ENCODE data around the gene C2CD5.

C2CD5 gene

DNA sequence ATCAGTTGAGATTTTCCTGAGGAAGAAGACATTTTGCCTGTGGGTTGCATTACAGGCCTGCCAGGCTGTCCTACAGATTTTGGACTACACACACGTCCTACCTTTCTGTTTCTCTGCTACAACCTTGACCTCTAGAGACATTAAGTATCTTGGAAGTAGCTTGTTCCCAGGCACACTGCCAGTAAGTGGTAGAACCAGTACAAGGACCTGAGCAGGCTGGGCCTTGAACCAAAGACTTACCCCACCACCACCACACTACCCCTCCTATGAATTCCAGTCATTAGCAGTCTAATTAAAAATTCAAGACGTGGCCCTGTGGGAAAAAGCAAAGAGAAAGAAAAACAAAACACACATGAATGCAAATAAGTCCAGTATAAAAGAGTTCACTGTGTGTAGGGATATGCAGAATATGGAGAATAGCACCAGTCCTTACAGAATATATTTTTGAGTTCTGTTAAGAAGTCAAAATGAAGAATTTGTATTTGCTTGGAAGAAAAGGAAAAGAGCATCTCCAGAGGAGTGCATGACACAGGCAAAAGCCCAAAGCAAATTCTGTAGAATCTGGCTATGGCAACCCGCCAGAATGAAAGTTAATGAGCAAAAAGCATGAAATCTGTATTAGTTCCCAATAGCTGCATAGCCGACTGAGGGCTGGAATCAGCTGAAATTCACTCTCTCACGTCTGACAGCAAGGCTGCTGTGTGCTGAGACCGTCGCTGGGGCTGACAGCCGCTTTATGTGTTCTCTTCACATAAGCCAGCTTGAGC is 135.5 kb downstream of the C2CD5 start:
- no peak overlapping the region for H3K4me3 ChIP-seq (ENCODE audit: low read depth in 1 of 2, low read length in 2 of 2)
- H3K9ac ChIP-seq (ENCODE audit: low read depth, low read length) = no peak overlapping the region
- no peak for DNase-seq
- no peaks in the 10 kb centered on the region for H3K36me3 ChIP-seq (ENCODE audit: insufficient read depth, low read length)
- no peak overlapping the region for H2AFZ ChIP-seq (ENCODE audit: low read depth, low read length)
- ATAC-seq (ENCODE audit: insufficient read depth, low read depth) = no peak
- no peaks in the 10 kb centered on the region for H3K27me3 ChIP-seq (ENCODE audit: insufficient read depth, low read length, poor library complexity)
- H4K20me1 ChIP-seq (ENCODE audit: insufficient read depth, low read length) = no peaks in the 10 kb centered on the region
- H3K4me1 ChIP-seq (ENCODE audit: insufficient read depth, low read length) = no peaks in the 10 kb centered on the region
- TF ChIP-seq EZH2 (IDR thresholded peaks at IDR 0.05; ENCODE audit: borderline replicate concordance, low read depth, low read length, severe bottlenecking) = no peak
- TF ChIP-seq, protein P1, sequence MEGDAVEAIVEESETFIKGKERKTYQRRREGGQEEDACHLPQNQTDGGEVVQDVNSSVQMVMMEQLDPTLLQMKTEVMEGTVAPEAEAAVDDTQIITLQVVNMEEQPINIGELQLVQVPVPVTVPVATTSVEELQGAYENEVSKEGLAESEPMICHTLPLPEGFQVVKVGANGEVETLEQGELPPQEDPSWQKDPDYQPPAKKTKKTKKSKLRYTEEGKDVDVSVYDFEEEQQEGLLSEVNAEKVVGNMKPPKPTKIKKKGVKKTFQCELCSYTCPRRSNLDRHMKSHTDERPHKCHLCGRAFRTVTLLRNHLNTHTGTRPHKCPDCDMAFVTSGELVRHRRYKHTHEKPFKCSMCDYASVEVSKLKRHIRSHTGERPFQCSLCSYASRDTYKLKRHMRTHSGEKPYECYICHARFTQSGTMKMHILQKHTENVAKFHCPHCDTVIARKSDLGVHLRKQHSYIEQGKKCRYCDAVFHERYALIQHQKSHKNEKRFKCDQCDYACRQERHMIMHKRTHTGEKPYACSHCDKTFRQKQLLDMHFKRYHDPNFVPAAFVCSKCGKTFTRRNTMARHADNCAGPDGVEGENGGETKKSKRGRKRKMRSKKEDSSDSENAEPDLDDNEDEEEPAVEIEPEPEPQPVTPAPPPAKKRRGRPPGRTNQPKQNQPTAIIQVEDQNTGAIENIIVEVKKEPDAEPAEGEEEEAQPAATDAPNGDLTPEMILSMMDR (IDR thresholded peaks at IDR 0.05; ENCODE audit: borderline replicate concordance, extremely low read depth, low read length, poor library complexity, severe bottlenecking) = no peak
- no peak overlapping the region for H3K27ac ChIP-seq (ENCODE audit: low read length)
- H3K4me2 ChIP-seq (ENCODE audit: insufficient read depth, low read length) = no peak overlapping the region
- no peaks in the 10 kb centered on the region for H3K79me2 ChIP-seq (ENCODE audit: insufficient read depth, low read length)
- no peaks in the 10 kb centered on the region for H3K9me3 ChIP-seq (ENCODE audit: insufficient read depth, low read length, severe bottlenecking)

DNA sequence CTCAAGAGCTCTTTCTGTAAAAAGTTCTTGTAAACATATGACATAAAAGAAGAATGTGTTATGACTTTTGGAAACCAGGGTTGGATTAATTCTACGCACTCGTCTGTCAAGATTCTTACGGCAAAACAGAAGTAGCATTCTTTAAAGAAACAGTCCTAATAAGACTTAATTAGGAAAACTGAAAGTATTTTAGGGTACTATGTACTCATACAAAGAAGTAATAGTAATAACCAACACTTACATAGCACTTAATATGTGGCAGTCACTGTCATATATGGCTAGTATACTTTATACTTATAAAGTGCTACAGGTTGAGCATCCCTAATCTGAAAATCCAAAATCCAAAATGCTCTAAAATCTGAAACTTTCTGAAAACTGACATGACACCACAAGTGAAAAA is 136.9 kb downstream of the C2CD5 start:
- no peak overlapping the region for H3K27ac ChIP-seq (ENCODE audit: low read length)
- TF ChIP-seq EZH2 (IDR thresholded peaks at IDR 0.05; ENCODE audit: borderline replicate concordance, low read depth, low read length, severe bottlenecking) = no peak
- TF ChIP-seq, protein P1 (IDR thresholded peaks at IDR 0.05; ENCODE audit: borderline replicate concordance, extremely low read depth, low read length, poor library complexity, severe bottlenecking) = no peak
- no peak overlapping the region for H3K9ac ChIP-seq (ENCODE audit: low read depth, low read length)
- no peaks in the 10 kb centered on the region for H3K27me3 ChIP-seq (ENCODE audit: insufficient read depth, low read length, poor library complexity)
- H3K4me2 ChIP-seq (ENCODE audit: insufficient read depth, low read length) = no peak overlapping the region
- no peaks in the 10 kb centered on the region for H4K20me1 ChIP-seq (ENCODE audit: insufficient read depth, low read length)
- H3K9me3 ChIP-seq (ENCODE audit: insufficient read depth, low read length, severe bottlenecking) = no peaks in the 10 kb centered on the region
- ATAC-seq (ENCODE audit: insufficient read depth, low read depth) (no peak), DNase-seq (no peak)
- no peaks in the 10 kb centered on the region for H3K36me3 ChIP-seq (ENCODE audit: insufficient read depth, low read length)
- H3K79me2 ChIP-seq (ENCODE audit: insufficient read depth, low read length) = no peaks in the 10 kb centered on the region
- no peak overlapping the region for H2AFZ ChIP-seq (ENCODE audit: low read depth, low read length)
- no peak overlapping the region for H3K4me3 ChIP-seq (ENCODE audit: low read depth in 1 of 2, low read length in 2 of 2)
- no peaks in the 10 kb centered on the region for H3K4me1 ChIP-seq (ENCODE audit: insufficient read depth, low read length)

DNA sequence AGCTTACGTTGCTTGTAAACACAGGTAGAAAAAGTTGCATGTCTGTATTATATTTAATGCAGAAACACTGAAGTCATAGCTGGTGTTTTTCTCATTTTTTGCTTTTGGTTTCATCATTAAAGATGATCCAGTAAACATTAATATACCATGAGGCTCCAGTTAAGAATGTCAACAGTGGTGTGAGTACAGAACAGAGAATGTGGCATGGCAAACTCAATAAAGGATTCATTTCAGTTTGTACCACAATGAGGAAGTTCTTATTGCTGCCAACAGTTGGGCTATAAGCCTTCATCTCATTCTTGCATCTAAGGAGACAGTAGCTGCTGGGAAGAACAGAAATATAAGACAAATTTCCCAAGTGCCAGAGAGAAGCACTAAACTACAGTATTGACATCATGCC is 137.7 kb downstream of the C2CD5 start:
- no peak overlapping the region for H3K4me3 ChIP-seq (ENCODE audit: low read depth in 1 of 2, low read length in 2 of 2)
- ATAC-seq (ENCODE audit: insufficient read depth, low read depth) (no peak), DNase-seq (no peak)
- H3K4me1 ChIP-seq (ENCODE audit: insufficient read depth, low read length) = no peaks in the 10 kb centered on the region
- no peaks in the 10 kb centered on the region for H3K27me3 ChIP-seq (ENCODE audit: insufficient read depth, low read length, poor library complexity)
- no peak overlapping the region for H2AFZ ChIP-seq (ENCODE audit: low read depth, low read length)
- H3K79me2 ChIP-seq (ENCODE audit: insufficient read depth, low read length) = no peaks in the 10 kb centered on the region
- TF ChIP-seq, protein P1 (IDR thresholded peaks at IDR 0.05; ENCODE audit: borderline replicate concordance, extremely low read depth, low read length, poor library complexity, severe bottlenecking) = no peak
- TF ChIP-seq EZH2 (IDR thresholded peaks at IDR 0.05; ENCODE audit: borderline replicate concordance, low read depth, low read length, severe bottlenecking) = no peak
- no peak overlapping the region for H3K9ac ChIP-seq (ENCODE audit: low read depth, low read length)
- H4K20me1 ChIP-seq (ENCODE audit: insufficient read depth, low read length) = no peaks in the 10 kb centered on the region
- H3K4me2 ChIP-seq (ENCODE audit: insufficient read depth, low read length) = no peak overlapping the region
- no peak overlapping the region for H3K27ac ChIP-seq (ENCODE audit: low read length)
- no peaks in the 10 kb centered on the region for H3K36me3 ChIP-seq (ENCODE audit: insufficient read depth, low read length)
- H3K9me3 ChIP-seq (ENCODE audit: insufficient read depth, low read length, severe bottlenecking) = no peaks in the 10 kb centered on the region

Data from DND-41 (cell line).